ENCODE measurements around the gene PPIE. TPM values are rescaled to one million over a fixed set of nuclear protein-coding genes. Genes with fewer than 3 reads are reported as not detected.
"Not testable (repeated sequence)": the region's sequence is repeated elsewhere in the genome, so short reads cannot be mapped to it uniquely, and the experiment has no call there.

Gene PPIE
- total RNA-seq, 2 donors from 2014 or later, result 57.2 to 60.2 TPM

DNA sequence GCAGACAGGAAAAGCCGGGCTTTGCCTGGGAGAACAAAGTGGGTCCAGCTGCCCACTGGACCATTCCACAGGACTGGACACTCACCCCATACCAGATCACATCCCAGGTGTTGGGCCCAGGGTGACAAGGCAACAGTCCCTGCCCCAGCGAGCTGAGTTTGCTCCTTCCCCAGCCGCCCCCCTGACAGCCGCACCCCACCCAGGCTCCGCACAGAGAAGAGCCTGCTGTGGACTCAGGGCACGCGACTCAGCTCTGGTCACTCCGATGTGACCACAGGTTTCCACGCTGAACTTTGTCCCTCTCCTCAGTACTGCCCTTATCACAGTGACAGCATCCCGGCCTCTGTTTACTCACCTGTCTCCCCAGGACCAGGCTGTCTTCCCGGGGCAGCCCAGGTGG is 48.8 kb downstream of the PPIE start:
- Histone ChIP-seq H3K4me1 (replicated peaks) (no peaks in the 10 kb centered on the region), H3K36me3 (no peaks in the 10 kb centered on the region), H3K4me3 (no peak overlapping the region), H3K27ac (no peak overlapping the region), H3K27me3 (replicated peaks; ENCODE audit: insufficient read depth) (no peaks in the 10 kb centered on the region), H3K9me3 (no peaks in the 10 kb centered on the region)
- intact Hi-C loops (cut with DNase I), result no loop called here
- TF ChIP-seq, protein P1, sequence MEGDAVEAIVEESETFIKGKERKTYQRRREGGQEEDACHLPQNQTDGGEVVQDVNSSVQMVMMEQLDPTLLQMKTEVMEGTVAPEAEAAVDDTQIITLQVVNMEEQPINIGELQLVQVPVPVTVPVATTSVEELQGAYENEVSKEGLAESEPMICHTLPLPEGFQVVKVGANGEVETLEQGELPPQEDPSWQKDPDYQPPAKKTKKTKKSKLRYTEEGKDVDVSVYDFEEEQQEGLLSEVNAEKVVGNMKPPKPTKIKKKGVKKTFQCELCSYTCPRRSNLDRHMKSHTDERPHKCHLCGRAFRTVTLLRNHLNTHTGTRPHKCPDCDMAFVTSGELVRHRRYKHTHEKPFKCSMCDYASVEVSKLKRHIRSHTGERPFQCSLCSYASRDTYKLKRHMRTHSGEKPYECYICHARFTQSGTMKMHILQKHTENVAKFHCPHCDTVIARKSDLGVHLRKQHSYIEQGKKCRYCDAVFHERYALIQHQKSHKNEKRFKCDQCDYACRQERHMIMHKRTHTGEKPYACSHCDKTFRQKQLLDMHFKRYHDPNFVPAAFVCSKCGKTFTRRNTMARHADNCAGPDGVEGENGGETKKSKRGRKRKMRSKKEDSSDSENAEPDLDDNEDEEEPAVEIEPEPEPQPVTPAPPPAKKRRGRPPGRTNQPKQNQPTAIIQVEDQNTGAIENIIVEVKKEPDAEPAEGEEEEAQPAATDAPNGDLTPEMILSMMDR (IDR thresholded peaks at IDR 0.05), result no peak
- TF ChIP-seq POLR2AphosphoS5 (IDR thresholded peaks at IDR 0.05), result no peak
- no peak for TF ChIP-seq POLR2A (IDR thresholded peaks at IDR 0.05)
- 76% methylated on average over 11 of the region's 11 CpGs for WGBS
- DNase-seq (ENCODE audit: low spot score), result no peak

DNA sequence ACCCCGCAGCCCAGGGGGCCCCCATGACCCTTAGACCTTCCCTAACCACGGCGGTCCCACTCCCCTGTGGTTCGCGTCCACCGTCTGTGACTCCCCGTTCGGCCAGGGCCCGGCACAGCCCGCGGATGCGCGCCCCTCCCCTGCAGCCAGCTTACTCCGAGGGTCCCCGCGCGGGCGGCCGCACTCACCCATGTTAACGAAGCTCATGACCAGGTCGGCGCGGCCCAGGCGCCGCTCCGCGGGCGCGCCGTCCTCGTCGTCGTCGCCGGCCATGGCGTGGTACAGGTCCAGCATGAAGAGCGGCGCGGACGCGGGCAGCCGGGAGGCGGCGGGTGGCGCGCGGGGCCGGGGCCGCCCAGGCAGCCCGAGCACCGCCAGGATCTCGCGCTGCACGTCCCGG is 49.3 kb downstream of the PPIE start:
- H3K27me3 ChIP-seq (replicated peaks; ENCODE audit: insufficient read depth); H3K36me3 ChIP-seq; H3K9me3 ChIP-seq; H3K4me1 ChIP-seq (replicated peaks); intact Hi-C loops (cut with DNase I); DNase-seq (ENCODE audit: low spot score); H3K27ac ChIP-seq: not testable (repeated sequence)
- 18% methylated on average over 21 of the region's 55 CpGs for WGBS
- peak overlapping the region; percentile 43 to 61 for H3K4me3 ChIP-seq

DNA sequence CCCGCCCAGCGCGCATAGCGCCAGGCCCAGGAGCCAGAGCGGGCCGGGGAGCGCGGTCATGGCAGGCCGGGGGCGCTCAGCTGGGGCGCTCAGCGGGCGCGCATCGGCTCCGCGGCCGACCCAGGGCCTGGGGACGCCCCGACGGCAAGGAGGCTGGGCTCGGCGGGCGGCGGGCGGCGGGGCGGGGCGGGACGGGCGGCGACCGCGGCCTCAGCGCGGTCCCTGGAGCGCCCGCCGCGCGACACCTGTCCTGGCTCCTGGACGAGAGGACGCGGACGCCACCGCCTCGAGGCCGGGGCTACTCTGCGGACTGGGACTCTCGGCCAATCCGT is 49.7 kb downstream of the PPIE start:
- intact Hi-C loops (cut with DNase I), result no loop called here
- Histone ChIP-seq H3K9me3 (no peaks in the 10 kb centered on the region), H3K4me3 (peak overlapping the region; percentile 43 to 61), H3K27me3 (replicated peaks; ENCODE audit: insufficient read depth) (no peaks in the 10 kb centered on the region), H3K36me3 (no peaks in the 10 kb centered on the region), H3K27ac (no peak overlapping the region), H3K4me1 (replicated peaks) (no peaks in the 10 kb centered on the region)
- TF ChIP-seq POLR2AphosphoS5 (IDR thresholded peaks at IDR 0.05) (no peak), POLR2A (IDR thresholded peaks at IDR 0.05) (no peak)
- TF ChIP-seq, protein P1 (IDR thresholded peaks at IDR 0.05), result no peak
- DNase-seq (ENCODE audit: low spot score), result no peak
- no CpG with 5 or more reads among the region's 51 CpGs for WGBS

DNA sequence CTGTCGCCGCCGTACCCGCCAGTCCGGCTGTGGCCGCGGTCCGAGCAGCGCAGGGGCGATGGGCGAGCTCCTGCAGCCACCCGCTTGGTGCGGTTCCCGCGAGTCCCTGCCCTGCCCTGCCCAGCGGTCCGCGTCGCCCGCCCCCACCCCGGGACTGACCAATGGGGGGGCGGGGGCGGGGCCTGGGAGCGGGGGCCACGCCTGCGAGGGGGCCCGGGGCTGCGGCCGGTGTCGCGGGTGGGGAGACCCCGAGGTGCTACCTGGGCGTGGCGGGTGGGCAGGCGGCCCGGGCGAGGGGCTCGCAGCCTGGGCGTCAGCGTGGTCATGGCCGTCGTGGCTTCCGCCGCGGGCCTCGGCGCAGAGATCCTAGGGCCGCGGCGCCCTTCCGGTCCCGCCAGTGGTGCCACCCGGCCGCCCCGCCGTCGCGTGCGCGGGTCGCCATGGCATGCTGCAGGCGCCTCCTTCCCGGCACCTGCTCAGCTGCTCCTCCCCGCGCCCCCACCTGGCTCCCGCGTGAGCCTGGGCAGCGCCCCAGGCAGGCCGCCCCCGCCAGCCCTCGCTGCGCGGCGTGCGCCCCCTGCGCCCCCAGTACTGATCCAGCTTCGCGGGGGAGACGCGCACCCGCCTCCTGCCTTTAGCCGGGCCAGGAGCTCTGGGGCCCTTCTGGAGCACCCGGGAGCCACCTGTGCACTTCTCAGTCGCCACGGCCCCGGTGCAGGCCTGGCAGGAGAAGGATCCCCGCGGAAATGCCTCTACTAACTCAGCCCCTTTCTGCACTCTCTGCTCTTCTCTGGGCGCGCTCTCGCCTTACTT is 50.3 kb downstream of the PPIE start, which contains the start of gene BMP8B:
Gene BMP8B (minus strand): TSS at position 108 of the 813 bp plus-strand sequence. CDS start 380 bp downstream, outside the sequence.
- Histone ChIP-seq H3K9me3 (no peaks in the 10 kb centered on the region), H3K27me3 (replicated peaks; ENCODE audit: insufficient read depth) (no peaks in the 10 kb centered on the region), H3K36me3 (no peaks in the 10 kb centered on the region), H3K27ac (peak within 1 kb of the TSS in 1 of 2 donors; percentile 48), H3K4me1 (replicated peaks) (no peaks in the 10 kb centered on the region), H3K4me3 (peak within 1 kb of the TSS; percentile 43 to 61)
- 7% methylated on average over 13 of the region's 91 CpGs for WGBS
- TF ChIP-seq POLR2A (IDR thresholded peaks at IDR 0.05) (no peak), POLR2AphosphoS5 (IDR thresholded peaks at IDR 0.05) (no peak)
- TF ChIP-seq, protein P1 (IDR thresholded peaks at IDR 0.05), result no peak
- peak; percentile 44 for DNase-seq (ENCODE audit: low spot score)
- intact Hi-C loops (cut with DNase I), result no loop called here

DNA sequence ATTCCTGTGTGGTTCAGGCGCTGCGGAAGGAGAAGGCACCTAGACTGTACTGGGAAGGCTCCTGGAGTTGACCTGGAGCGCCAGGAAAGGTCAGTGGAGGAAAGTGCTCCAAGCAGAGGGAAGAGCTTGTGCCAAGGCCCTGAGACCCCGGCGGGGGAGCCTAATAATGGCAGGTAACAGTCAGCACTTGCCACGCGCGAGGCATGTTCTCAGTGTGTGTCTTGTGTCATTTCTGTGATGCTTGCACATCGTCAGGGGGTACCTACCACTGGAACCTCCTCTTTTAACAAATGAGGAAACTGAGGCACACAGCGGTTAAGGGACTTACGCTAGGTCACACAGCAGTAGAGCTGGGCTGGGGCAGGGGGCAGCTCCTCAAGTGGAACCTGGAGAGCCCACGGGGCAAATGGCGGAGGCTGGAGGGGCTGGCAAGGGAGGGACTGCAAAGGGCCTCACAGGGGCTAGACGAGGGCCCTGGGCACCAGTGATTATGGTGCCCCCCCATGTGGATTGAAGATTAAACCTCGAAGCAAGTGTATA is 51.0 kb downstream of the PPIE start:
- no peaks in the 10 kb centered on the region for H3K9me3 ChIP-seq
- H3K36me3 ChIP-seq, result no peaks in the 10 kb centered on the region
- no peak for DNase-seq (ENCODE audit: low spot score)
- H3K27ac ChIP-seq, result no peak overlapping the region
- WGBS, result 63% methylated on average over 15 of the region's 15 CpGs
- H3K4me3 ChIP-seq, result peak overlapping the region; percentile 43 to 61
- no peak for TF ChIP-seq POLR2A (IDR thresholded peaks at IDR 0.05)
- no peak for TF ChIP-seq POLR2AphosphoS5 (IDR thresholded peaks at IDR 0.05)
- TF ChIP-seq, protein P1 (IDR thresholded peaks at IDR 0.05), result no peak
- no peaks in the 10 kb centered on the region for H3K27me3 ChIP-seq (replicated peaks; ENCODE audit: insufficient read depth)
- intact Hi-C loops (cut with DNase I), result no loop called here
- no peaks in the 10 kb centered on the region for H3K4me1 ChIP-seq (replicated peaks)

Measured in prostate gland (tissue), 2 donors.